ENCODE data around the gene SEC11A. TPM values are rescaled to one million over a fixed set of nuclear protein-coding genes. Genes with fewer than 3 reads are reported as not detected.
"Not testable (repeated sequence)": the region's sequence is repeated elsewhere in the genome, so short reads cannot be mapped to it uniquely, and the experiment has no call there.

The SEC11A gene
- total RNA-seq, 1 experiment from 2014 or later: 116 TPM

DNA sequence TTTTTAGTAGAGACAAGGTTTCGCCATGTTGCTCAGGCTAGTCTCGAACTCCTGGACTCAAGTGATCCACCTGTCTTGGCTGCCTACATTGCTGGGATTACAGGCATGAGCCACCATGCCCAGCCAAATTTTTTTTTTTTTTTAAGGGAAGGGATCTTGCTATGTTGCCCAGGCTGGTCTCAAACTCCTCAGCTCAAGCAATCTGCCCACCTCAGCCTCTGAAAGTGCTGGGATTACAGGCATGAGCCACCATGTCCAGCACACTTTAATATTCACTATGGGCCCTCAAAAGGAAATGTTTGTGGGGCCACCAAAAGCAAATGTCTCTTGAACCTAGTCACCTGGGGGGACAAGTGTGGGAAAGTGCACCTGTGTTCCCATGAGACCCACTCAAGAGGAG is 73.3 kb downstream of the SEC11A start:
- H3K4me2 ChIP-seq (ENCODE audit: low read depth, low read length, poor library complexity, severe bottlenecking); H4K20me1 ChIP-seq (ENCODE audit: insufficient read depth, low read depth, low read length); H3K9me3 ChIP-seq (ENCODE audit: low read length); H3K4me1 ChIP-seq (ENCODE audit: low read length); DNase-seq; H3K27me3 ChIP-seq (ENCODE audit: low read length); H3K79me2 ChIP-seq (ENCODE audit: low read length); H3K27ac ChIP-seq (ENCODE audit: low read length); H3K9ac ChIP-seq (ENCODE audit: low read length); H3K9me2 ChIP-seq (replicated peaks; ENCODE audit: insufficient read depth, low read length); H3K4me3 ChIP-seq (ENCODE audit: low read length); H2AFZ ChIP-seq (ENCODE audit: low read length): not testable (repeated sequence)
- peaks cover 39% of the 10 kb centered on the region for H3K36me3 ChIP-seq (ENCODE audit: insufficient read depth, low read length)

DNA sequence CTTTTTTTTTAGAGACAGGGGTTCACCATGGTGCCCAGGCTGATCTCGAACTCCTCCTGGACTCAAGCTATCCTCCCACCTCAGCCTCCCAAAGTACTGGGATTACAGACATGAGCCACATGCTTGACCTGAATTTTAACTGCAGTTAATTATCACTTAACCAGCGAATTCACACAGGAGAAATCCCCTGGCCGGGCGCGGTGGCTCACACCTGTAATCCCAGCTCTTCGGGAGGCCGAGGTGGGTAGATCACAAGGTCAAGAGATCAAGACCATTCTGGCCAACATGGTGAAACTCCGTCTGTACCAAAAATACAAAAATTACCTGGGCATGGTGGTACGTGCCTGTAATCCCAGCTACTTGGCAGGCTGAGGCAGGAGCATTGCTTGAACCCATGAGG is 74.1 kb downstream of the SEC11A start:
- not testable (repeated sequence) for H2AFZ ChIP-seq (ENCODE audit: low read length); H3K9me2 ChIP-seq (replicated peaks; ENCODE audit: insufficient read depth, low read length); H3K27ac ChIP-seq (ENCODE audit: low read length); DNase-seq; H3K4me1 ChIP-seq (ENCODE audit: low read length); H3K27me3 ChIP-seq (ENCODE audit: low read length); H4K20me1 ChIP-seq (ENCODE audit: insufficient read depth, low read depth, low read length); H3K4me2 ChIP-seq (ENCODE audit: low read depth, low read length, poor library complexity, severe bottlenecking); H3K9me3 ChIP-seq (ENCODE audit: low read length); H3K79me2 ChIP-seq (ENCODE audit: low read length); H3K9ac ChIP-seq (ENCODE audit: low read length); H3K4me3 ChIP-seq (ENCODE audit: low read length)
- peaks cover 39% of the 10 kb centered on the region for H3K36me3 ChIP-seq (ENCODE audit: insufficient read depth, low read length)

DNA sequence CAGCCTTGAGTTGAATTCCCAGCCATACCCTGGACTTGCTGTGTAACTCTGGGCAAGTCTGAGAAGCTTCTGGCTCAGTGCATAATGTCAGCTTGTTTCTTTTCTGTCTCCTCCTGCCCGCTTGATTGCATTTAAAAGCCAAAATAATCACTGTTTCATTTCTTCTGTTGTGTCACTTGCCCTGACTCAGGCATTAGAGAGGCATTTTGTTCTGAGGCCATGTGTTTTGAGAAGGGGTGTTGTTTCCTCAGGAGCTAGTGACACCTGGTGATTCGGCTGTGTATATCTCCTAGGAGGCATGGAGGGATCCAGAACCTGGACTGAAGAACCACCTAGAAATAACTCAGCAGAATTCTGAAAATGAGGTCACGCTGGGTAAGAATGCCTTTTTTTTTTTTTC is 77.8 kb downstream of the SEC11A start:
- Histone ChIP-seq H2AFZ (ENCODE audit: low read length) (no peak overlapping the region), H3K27me3 (ENCODE audit: low read length) (no peaks in the 10 kb centered on the region), H3K4me2 (ENCODE audit: low read depth, low read length, poor library complexity, severe bottlenecking) (no peak overlapping the region), H4K20me1 (ENCODE audit: insufficient read depth, low read depth, low read length) (peaks cover 7% of the 10 kb centered on the region), H3K27ac (ENCODE audit: low read length) (no peak overlapping the region), H3K36me3 (ENCODE audit: insufficient read depth, low read length) (peaks cover 32% of the 10 kb centered on the region), H3K79me2 (ENCODE audit: low read length) (peaks cover 7% of the 10 kb centered on the region; the same call in 1 of the 2 replicates), H3K9me3 (ENCODE audit: low read length) (no peaks in the 10 kb centered on the region), H3K9me2 (replicated peaks; ENCODE audit: insufficient read depth, low read length) (no peaks in the 10 kb centered on the region), H3K4me3 (ENCODE audit: low read length) (no peak overlapping the region), H3K9ac (ENCODE audit: low read length) (no peak overlapping the region), H3K4me1 (ENCODE audit: low read length) (peaks cover 16% of the 10 kb centered on the region)
- DNase-seq: peak; percentile 52

DNA sequence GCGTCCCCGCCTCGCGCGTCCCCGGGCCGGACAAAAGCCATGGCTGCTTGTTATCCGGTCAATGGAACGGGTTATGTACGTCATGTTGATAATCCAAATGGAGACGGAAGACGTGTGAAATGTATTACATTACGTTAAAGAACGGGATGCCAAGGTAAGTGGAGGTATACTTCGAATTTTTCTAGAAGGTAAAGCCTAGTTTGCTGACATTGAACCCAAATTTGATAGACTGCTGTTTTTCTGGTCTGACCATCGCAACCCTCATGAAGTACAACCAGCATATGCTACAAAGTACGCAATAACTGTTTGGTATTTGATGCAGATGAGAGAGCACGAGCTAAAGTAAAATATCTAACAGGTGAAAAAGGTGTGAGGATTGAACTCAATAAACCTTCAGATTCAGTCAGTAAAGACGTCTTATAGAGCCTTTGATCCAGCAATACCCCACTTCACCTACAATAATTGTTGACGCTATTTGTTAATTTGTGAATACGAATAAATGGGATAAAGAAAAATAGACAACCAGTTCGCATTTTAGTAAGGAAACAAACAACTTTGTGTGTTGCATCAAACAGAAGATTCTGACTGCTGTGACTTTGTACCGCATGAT is 81.6 kb downstream of the SEC11A start:
- Histone ChIP-seq H4K20me1 (ENCODE audit: insufficient read depth, low read depth, low read length) (peaks cover 7% of the 10 kb centered on the region), H3K9me2 (replicated peaks; ENCODE audit: insufficient read depth, low read length) (no peaks in the 10 kb centered on the region), H2AFZ (ENCODE audit: low read length) (no peak overlapping the region), H3K9me3 (ENCODE audit: low read length) (no peaks in the 10 kb centered on the region), H3K4me2 (ENCODE audit: low read depth, low read length, poor library complexity, severe bottlenecking) (peak overlapping the region; percentile 71), H3K4me3 (ENCODE audit: low read length) (peak overlapping the region; percentile 72), H3K9ac (ENCODE audit: low read length) (peak overlapping the region; percentile 73), H3K4me1 (ENCODE audit: low read length) (peaks cover 36% of the 10 kb centered on the region), H3K27me3 (ENCODE audit: low read length) (no peaks in the 10 kb centered on the region), H3K79me2 (ENCODE audit: low read length) (peaks cover 14% of the 10 kb centered on the region; the same call in 1 of the 2 replicates), H3K36me3 (ENCODE audit: insufficient read depth, low read length) (peaks cover 16% of the 10 kb centered on the region), H3K27ac (ENCODE audit: low read length) (no peak overlapping the region)
- DNase-seq: no peak

DNA sequence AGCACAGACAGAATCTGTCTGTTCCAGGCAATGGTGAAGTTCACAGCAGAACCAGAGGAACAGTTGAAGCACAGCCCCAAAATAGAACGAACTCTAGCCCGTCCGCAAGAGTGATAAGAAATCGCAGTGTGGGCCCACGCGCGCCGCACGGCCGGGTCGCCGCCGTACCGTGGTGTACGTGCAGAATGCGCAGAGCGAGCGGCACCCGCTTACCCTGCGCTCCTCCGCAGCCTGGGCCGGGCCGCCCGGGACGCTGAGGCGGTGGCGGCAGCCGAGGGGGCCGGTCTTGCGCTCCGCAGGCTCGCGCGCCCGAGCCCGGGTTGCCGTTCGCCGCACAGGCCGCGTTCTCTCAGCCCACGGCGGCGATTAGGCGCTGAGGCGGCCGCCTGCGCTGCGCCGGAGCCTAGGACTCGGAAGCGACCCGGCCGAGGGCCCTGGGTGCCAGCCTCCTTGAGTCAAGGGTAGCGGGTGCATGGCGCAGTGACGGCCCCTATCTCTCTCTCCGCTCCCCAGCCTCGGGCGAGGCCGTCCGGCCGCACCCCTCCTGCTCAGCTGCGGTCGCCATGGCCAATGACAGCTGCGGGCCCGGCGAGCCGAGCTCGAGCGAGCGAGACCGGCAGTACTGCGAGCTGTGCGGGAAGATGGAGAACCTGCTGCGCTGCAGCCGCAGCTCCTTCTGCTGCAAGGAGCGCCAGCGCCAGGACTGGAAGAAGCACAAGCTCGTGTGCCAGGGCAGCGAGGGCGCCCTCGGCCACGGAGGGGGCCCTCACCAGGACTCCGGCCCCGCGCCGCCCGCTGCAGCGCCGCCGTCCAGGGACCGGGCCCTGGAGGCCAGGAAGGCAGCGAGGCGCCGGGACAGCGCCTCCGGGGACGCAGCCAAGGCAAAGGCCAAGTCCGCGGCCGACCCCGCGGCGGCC is 82.4 kb downstream of the SEC11A start:
- H3K4me3 ChIP-seq (ENCODE audit: low read length): peak overlapping the region; percentile 72
- peaks cover 14% of the 10 kb centered on the region; the same call in 1 of the 2 replicates for H3K79me2 ChIP-seq (ENCODE audit: low read length)
- H3K27me3 ChIP-seq (ENCODE audit: low read length): no peaks in the 10 kb centered on the region
- H3K27ac ChIP-seq (ENCODE audit: low read length): no peak overlapping the region
- H3K9ac ChIP-seq (ENCODE audit: low read length): peak overlapping the region; percentile 73
- peak; percentile 79 for DNase-seq
- no peaks in the 10 kb centered on the region for H3K9me3 ChIP-seq (ENCODE audit: low read length)
- no peaks in the 10 kb centered on the region for H3K9me2 ChIP-seq (replicated peaks; ENCODE audit: insufficient read depth, low read length)
- no peak overlapping the region for H2AFZ ChIP-seq (ENCODE audit: low read length)
- H4K20me1 ChIP-seq (ENCODE audit: insufficient read depth, low read depth, low read length): peaks cover 7% of the 10 kb centered on the region
- peak overlapping the region; percentile 71 for H3K4me2 ChIP-seq (ENCODE audit: low read depth, low read length, poor library complexity, severe bottlenecking)
- H3K4me1 ChIP-seq (ENCODE audit: low read length): peaks cover 36% of the 10 kb centered on the region
- H3K36me3 ChIP-seq (ENCODE audit: insufficient read depth, low read length): peaks cover 12% of the 10 kb centered on the region

DNA sequence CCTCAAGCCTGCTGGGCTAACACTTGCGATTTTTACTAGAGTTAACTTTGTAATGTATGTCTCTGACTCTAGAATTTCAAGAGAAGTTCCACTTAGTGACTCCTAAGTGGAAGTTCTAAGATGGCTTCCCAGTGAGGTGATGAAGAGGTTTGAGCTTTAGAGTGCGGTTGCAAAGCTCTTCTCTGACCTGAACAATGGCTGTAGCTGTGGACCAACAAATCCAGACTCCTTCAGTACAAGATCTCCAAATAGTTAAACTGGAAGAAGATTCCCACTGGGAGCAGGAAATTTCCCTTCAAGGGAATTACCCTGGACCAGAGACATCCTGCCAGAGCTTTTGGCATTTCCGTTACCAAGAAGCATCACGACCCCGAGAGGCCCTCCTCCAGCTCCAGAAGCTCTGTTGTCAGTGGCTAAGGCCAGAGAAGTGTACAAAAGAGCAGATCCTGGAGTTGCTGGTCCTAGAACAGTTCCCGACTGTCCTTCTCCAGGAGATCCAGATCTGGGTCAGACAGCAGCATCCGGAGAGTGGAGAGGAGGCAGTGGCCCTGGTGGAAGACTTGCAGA is 84.2 kb downstream of the SEC11A start:
- Histone ChIP-seq H3K9me3 (ENCODE audit: low read length) (no peaks in the 10 kb centered on the region), H3K4me2 (ENCODE audit: low read depth, low read length, poor library complexity, severe bottlenecking) (peak overlapping the region; percentile 71), H3K27me3 (ENCODE audit: low read length) (no peaks in the 10 kb centered on the region), H3K4me1 (ENCODE audit: low read length) (peaks cover 36% of the 10 kb centered on the region), H3K27ac (ENCODE audit: low read length) (peak overlapping the region; percentile 59), H3K9ac (ENCODE audit: low read length) (peak overlapping the region; percentile 73), H3K79me2 (ENCODE audit: low read length) (peaks cover 14% of the 10 kb centered on the region; the same call in 1 of the 2 replicates), H3K9me2 (replicated peaks; ENCODE audit: insufficient read depth, low read length) (no peaks in the 10 kb centered on the region), H2AFZ (ENCODE audit: low read length) (peak overlapping the region; percentile 45), H3K36me3 (ENCODE audit: insufficient read depth, low read length) (peaks cover 10% of the 10 kb centered on the region), H4K20me1 (ENCODE audit: insufficient read depth, low read depth, low read length) (peaks cover 7% of the 10 kb centered on the region), H3K4me3 (ENCODE audit: low read length) (peak overlapping the region; percentile 72)
- no peak for DNase-seq

DNA sequence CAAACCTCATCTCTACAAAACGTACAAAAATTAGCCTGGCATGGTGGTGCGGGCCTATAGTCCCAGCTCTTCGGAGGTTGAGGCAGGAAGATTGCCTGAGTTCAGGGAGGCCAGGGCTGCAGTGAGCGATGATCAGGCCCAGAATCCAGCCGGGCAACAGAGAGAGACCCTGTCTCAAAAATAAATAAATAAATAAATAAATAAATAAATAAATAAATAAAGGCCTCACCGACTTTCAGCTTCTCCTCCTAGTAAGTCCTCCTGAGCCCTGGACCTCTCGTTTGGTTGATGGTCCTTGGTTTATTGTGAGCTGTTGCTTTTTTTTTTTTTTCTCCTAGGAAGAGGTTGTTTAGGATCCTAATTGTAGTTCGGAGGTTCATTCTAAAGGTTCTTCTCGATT is 86.9 kb downstream of the SEC11A start:
- peaks cover under 1% of the 10 kb centered on the region; the same call in 1 of the 2 replicates for H4K20me1 ChIP-seq (ENCODE audit: insufficient read depth, low read depth, low read length)
- no peaks in the 10 kb centered on the region for H3K9me3 ChIP-seq (ENCODE audit: low read length)
- H3K9ac ChIP-seq (ENCODE audit: low read length): no peak overlapping the region
- H3K9me2 ChIP-seq (replicated peaks; ENCODE audit: insufficient read depth, low read length): no peaks in the 10 kb centered on the region
- H3K4me1 ChIP-seq (ENCODE audit: low read length): peaks cover 24% of the 10 kb centered on the region
- H3K36me3 ChIP-seq (ENCODE audit: insufficient read depth, low read length): no peaks in the 10 kb centered on the region
- H3K27me3 ChIP-seq (ENCODE audit: low read length): no peaks in the 10 kb centered on the region
- DNase-seq: no peak
- H3K79me2 ChIP-seq (ENCODE audit: low read length): peaks cover 8% of the 10 kb centered on the region; the same call in 1 of the 2 replicates
- no peak overlapping the region for H3K4me2 ChIP-seq (ENCODE audit: low read depth, low read length, poor library complexity, severe bottlenecking)
- H2AFZ ChIP-seq (ENCODE audit: low read length): no peak overlapping the region
- no peak overlapping the region for H3K27ac ChIP-seq (ENCODE audit: low read length)
- no peak overlapping the region for H3K4me3 ChIP-seq (ENCODE audit: low read length)

DNA sequence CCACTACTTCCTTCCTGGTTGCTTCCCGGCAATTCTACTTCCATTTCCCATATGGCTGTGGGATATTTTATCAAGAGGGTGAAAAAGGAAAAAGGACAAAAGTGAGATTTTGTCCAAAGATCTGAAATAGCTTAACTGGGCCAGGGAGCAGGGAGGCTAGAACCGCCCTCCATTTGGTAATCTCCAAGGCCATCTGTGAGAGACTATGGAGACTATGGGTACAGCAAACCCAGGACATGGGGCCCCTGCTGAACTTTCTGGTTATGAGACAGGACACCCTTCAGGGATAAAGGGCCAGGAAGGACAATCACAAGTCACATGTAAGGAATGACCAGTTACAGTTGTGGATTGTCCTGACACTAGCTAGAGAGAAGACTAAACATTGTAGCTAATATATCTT is 90.8 kb downstream of the SEC11A start:
- no peak overlapping the region for H3K9ac ChIP-seq (ENCODE audit: low read length)
- peaks cover 26% of the 10 kb centered on the region for H3K36me3 ChIP-seq (ENCODE audit: insufficient read depth, low read length)
- no peak overlapping the region for H3K4me3 ChIP-seq (ENCODE audit: low read length)
- no peak for DNase-seq
- H2AFZ ChIP-seq (ENCODE audit: low read length): no peak overlapping the region
- peaks cover 24% of the 10 kb centered on the region for H3K9me3 ChIP-seq (ENCODE audit: low read length)
- no peaks in the 10 kb centered on the region; the same call in 1 of the 2 replicates for H3K4me1 ChIP-seq (ENCODE audit: low read length)
- H3K27ac ChIP-seq (ENCODE audit: low read length): no peak overlapping the region
- H3K79me2 ChIP-seq (ENCODE audit: low read length): no peaks in the 10 kb centered on the region
- no peaks in the 10 kb centered on the region for H4K20me1 ChIP-seq (ENCODE audit: insufficient read depth, low read depth, low read length)
- H3K4me2 ChIP-seq (ENCODE audit: low read depth, low read length, poor library complexity, severe bottlenecking): no peak overlapping the region
- no peaks in the 10 kb centered on the region for H3K9me2 ChIP-seq (replicated peaks; ENCODE audit: insufficient read depth, low read length)
- no peaks in the 10 kb centered on the region for H3K27me3 ChIP-seq (ENCODE audit: low read length)
